ENCODE data around the gene SPATA20.
A peak's percentile ranks its signal among the peaks of the same experiment; 100 is the strongest.

SPATA20 gene

GRCh38 chr17:50527949-50528474 is 19.0 kb upstream of the SPATA20 start:
- Histone ChIP-seq H2BK120ac (ENCODE audit: insufficient read depth, low read length, poor library complexity) (no peak overlapping the region), H2BK5ac (ENCODE audit: low read depth, low read length, poor library complexity) (no peak overlapping the region), H3K4ac (ENCODE audit: low read depth, low read length) (no peak overlapping the region), H3K27me3 (ENCODE audit: insufficient read depth, low read length) (no peaks in the 10 kb centered on the region), H2AK5ac (ENCODE audit: low read length) (no peak overlapping the region), H2AFZ (ENCODE audit: insufficient read depth, low read length, poor library complexity) (no peak overlapping the region), H3K4me1 (ENCODE audit: control insufficient read depth in 1 of 2, insufficient read depth in 2 of 2, low read length in 2 of 2) (peaks cover 22 to 29% of the 10 kb centered on the region in 2 experiments), H3K36me3 (ENCODE audit: control insufficient read depth in 1 of 2, insufficient read depth in 2 of 2, low read length in 2 of 2) (no peaks in the 10 kb centered on the region), H3K18ac (ENCODE audit: low read length) (no peak overlapping the region), H3K23ac (ENCODE audit: low read length) (no peak overlapping the region), H3K9me3 (ENCODE audit: insufficient read depth, low read depth, low read length) (no peaks in the 10 kb centered on the region), H3K27ac (ENCODE audit: low read depth, low read length) (no peak overlapping the region), H3K14ac (ENCODE audit: low read length) (no peak overlapping the region), H3K4me3 (ENCODE audit: low read depth, low read length) (no peak overlapping the region), H4K91ac (ENCODE audit: low read depth, low read length) (no peak overlapping the region), H4K8ac (ENCODE audit: low read depth, low read length) (no peak overlapping the region), H4K12ac (ENCODE audit: low read depth, low read length) (no peak overlapping the region), H3K79me1 (ENCODE audit: low read length) (peaks cover 12% of the 10 kb centered on the region), H3K79me2 (ENCODE audit: control insufficient read depth, insufficient read depth, low read length, poor library complexity) (peaks cover 3% of the 10 kb centered on the region), H3K9ac (ENCODE audit: low read length) (no peak overlapping the region), H2BK12ac (ENCODE audit: low read length) (no peak overlapping the region), H3K4me2 (ENCODE audit: low read length) (no peak overlapping the region)
- no CpG with 5 or more reads among the region's 4 CpGs for WGBS (ENCODE audit: extremely low coverage, insufficient coverage, insufficient read length)
- no peak for DNase-seq

DNA sequence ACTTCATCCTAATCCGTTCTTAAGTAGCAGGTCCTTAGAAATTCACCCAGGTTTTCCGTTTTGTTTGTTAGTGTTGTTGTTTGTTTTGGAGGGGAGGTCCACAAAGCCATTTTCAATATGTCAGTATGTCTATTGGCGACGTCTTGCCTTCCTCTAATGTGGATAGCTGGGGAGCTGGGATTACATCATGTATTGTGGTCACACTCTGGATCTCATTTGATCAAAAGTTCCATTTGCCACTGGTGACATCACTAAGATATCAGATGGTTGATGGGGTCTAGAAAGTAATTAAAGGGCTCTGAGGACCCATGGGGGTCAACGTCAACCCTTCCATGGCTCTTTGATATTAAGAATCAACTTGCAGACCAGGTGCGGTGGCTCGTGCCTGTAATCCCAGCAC is 17.1 kb upstream of the SPATA20 start:
- Histone ChIP-seq H3K36me3 (ENCODE audit: control insufficient read depth in 1 of 2, insufficient read depth in 2 of 2, low read length in 2 of 2) (no peaks in the 10 kb centered on the region), H2BK5ac (ENCODE audit: low read depth, low read length, poor library complexity) (no peak overlapping the region), H3K27ac (ENCODE audit: low read depth, low read length) (no peak overlapping the region), H3K4ac (ENCODE audit: low read depth, low read length) (no peak overlapping the region), H3K4me3 (ENCODE audit: low read depth, low read length) (no peak overlapping the region), H3K9me3 (ENCODE audit: insufficient read depth, low read depth, low read length) (no peaks in the 10 kb centered on the region), H2BK120ac (ENCODE audit: insufficient read depth, low read length, poor library complexity) (no peak overlapping the region), H4K91ac (ENCODE audit: low read depth, low read length) (no peak overlapping the region), H3K79me1 (ENCODE audit: low read length) (peaks cover 21% of the 10 kb centered on the region), H3K4me1 (ENCODE audit: control insufficient read depth in 1 of 2, insufficient read depth in 2 of 2, low read length in 2 of 2) (peaks cover 28 to 34% of the 10 kb centered on the region in 2 experiments), H4K8ac (ENCODE audit: low read depth, low read length) (no peak overlapping the region), H2AK5ac (ENCODE audit: low read length) (no peak overlapping the region), H3K18ac (ENCODE audit: low read length) (no peak overlapping the region), H3K23ac (ENCODE audit: low read length) (no peak overlapping the region), H4K12ac (ENCODE audit: low read depth, low read length) (no peak overlapping the region), H2AFZ (ENCODE audit: insufficient read depth, low read length, poor library complexity) (no peak overlapping the region), H3K79me2 (ENCODE audit: control insufficient read depth, insufficient read depth, low read length, poor library complexity) (peaks cover 5% of the 10 kb centered on the region), H3K27me3 (ENCODE audit: insufficient read depth, low read length) (no peaks in the 10 kb centered on the region), H2BK12ac (ENCODE audit: low read length) (no peak overlapping the region), H3K4me2 (ENCODE audit: low read length) (no peak overlapping the region), H3K9ac (ENCODE audit: low read length) (no peak overlapping the region), H3K14ac (ENCODE audit: low read length) (no peak overlapping the region)
- no CpG with 5 or more reads among the region's 7 CpGs for WGBS (ENCODE audit: extremely low coverage, insufficient coverage, insufficient read length)
- no peak for DNase-seq

DNA sequence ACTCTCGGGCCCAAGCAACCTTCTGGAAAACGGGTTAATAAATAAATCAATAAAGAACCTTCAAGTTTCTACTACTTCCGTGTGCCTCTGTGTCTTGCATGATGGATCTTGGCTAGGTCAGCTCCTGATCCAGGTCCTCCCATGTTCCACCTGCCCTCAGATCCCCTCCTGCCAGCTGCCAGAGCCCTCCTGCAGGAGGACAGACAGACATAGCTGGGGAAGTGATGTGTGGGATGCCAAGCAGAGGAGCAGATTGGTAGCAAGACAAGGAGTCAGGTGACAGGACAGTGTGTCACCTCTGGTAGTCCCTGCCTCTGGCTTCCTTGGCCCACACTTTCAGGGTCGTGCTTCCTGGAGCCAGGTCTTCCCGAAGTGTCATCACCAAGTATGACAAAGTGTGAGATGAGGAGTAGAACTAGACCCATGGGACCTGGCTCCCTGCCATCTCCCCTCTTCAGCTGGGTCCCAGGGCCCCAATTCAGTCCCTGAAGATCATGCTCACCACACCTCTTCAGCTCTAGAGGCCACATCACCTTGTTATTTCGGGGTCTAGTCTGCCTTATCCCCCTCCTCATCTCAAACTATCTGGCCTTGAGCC is 15.4 kb upstream of the SPATA20 start:
- DNase-seq, result no peak
- H3K9ac ChIP-seq (ENCODE audit: low read length), result no peak overlapping the region

GRCh38 chr17:50532452-50533024 is 14.4 kb upstream of the SPATA20 start, which contains the start of gene EPN3:
Gene EPN3 (plus strand): TSS chr17:50532735. CDS start chr17:50536557, 3,822 bp downstream.
- H3K36me3 ChIP-seq (ENCODE audit: control insufficient read depth in 1 of 2, insufficient read depth in 2 of 2, low read length in 2 of 2), result peaks cover 12 to 15% of the 10 kb centered on the region in 2 experiments
- peak within 1 kb of the TSS; percentile 82 for H4K91ac ChIP-seq (ENCODE audit: low read depth, low read length)
- peak within 1 kb of the TSS; percentile 10 for H4K12ac ChIP-seq (ENCODE audit: low read depth, low read length)
- H3K4me1 ChIP-seq (ENCODE audit: control insufficient read depth in 1 of 2, insufficient read depth in 2 of 2, low read length in 2 of 2), result peaks cover 31 to 35% of the 10 kb centered on the region in 2 experiments
- H3K27ac ChIP-seq (ENCODE audit: low read depth, low read length), result peak within 1 kb of the TSS; percentile 50
- no CpG with 5 or more reads among the region's 21 CpGs for WGBS (ENCODE audit: extremely low coverage, insufficient coverage, insufficient read length)
- H2BK12ac ChIP-seq (ENCODE audit: low read length), result peak within 1 kb of the TSS; percentile 63
- peak within 1 kb of the TSS; percentile 67 for H3K9ac ChIP-seq (ENCODE audit: low read length)
- peak within 1 kb of the TSS; percentile 88 for H3K4me2 ChIP-seq (ENCODE audit: low read length)
- peak; percentile 64 to 76 for DNase-seq
- H3K23ac ChIP-seq (ENCODE audit: low read length), result no peak within 1 kb of the TSS
- peak within 1 kb of the TSS; percentile 20 for H3K4ac ChIP-seq (ENCODE audit: low read depth, low read length)
- H2AK5ac ChIP-seq (ENCODE audit: low read length), result peak within 1 kb of the TSS; percentile 17
- no peaks in the 10 kb centered on the region for H3K27me3 ChIP-seq (ENCODE audit: insufficient read depth, low read length)
- peak within 1 kb of the TSS; percentile 54 for H3K14ac ChIP-seq (ENCODE audit: low read length)
- peak within 1 kb of the TSS; percentile 74 for H4K8ac ChIP-seq (ENCODE audit: low read depth, low read length)
- H3K79me1 ChIP-seq (ENCODE audit: low read length), result peaks cover 22% of the 10 kb centered on the region
- peak within 1 kb of the TSS; percentile 72 for H3K4me3 ChIP-seq (ENCODE audit: low read depth, low read length)
- H3K18ac ChIP-seq (ENCODE audit: low read length), result peak within 1 kb of the TSS; percentile 72
- peak within 1 kb of the TSS; percentile 50 for H2AFZ ChIP-seq (ENCODE audit: insufficient read depth, low read length, poor library complexity)
- peak within 1 kb of the TSS; percentile 49 for H2BK120ac ChIP-seq (ENCODE audit: insufficient read depth, low read length, poor library complexity)
- no peaks in the 10 kb centered on the region for H3K9me3 ChIP-seq (ENCODE audit: insufficient read depth, low read depth, low read length)
- H3K79me2 ChIP-seq (ENCODE audit: control insufficient read depth, insufficient read depth, low read length, poor library complexity), result peaks cover 5% of the 10 kb centered on the region
- peak within 1 kb of the TSS; percentile 43 for H2BK5ac ChIP-seq (ENCODE audit: low read depth, low read length, poor library complexity)

More for the DNA sequence above, 15.4 kb upstream of the SPATA20 start:
- Histone ChIP-seq H3K36me3 (ENCODE audit: control insufficient read depth in 1 of 2, insufficient read depth in 2 of 2, low read length in 2 of 2) (peaks cover 4% of the 10 kb centered on the region in 2 experiments), H4K91ac (ENCODE audit: low read depth, low read length) (peak overlapping the region; percentile 78), H3K4me3 (ENCODE audit: low read depth, low read length) (no peak overlapping the region), H3K79me2 (ENCODE audit: control insufficient read depth, insufficient read depth, low read length, poor library complexity) (peaks cover 5% of the 10 kb centered on the region), H3K4me1 (ENCODE audit: control insufficient read depth in 1 of 2, insufficient read depth in 2 of 2, low read length in 2 of 2) (peaks cover 31 to 35% of the 10 kb centered on the region in 2 experiments), H4K8ac (ENCODE audit: low read depth, low read length) (no peak overlapping the region), H2AK5ac (ENCODE audit: low read length) (no peak overlapping the region), H2BK120ac (ENCODE audit: insufficient read depth, low read length, poor library complexity) (peak overlapping the region; percentile 49), H2AFZ (ENCODE audit: insufficient read depth, low read length, poor library complexity) (no peak overlapping the region), H3K18ac (ENCODE audit: low read length) (peak overlapping the region; percentile 15), H2BK12ac (ENCODE audit: low read length) (peak overlapping the region; percentile 63), H3K79me1 (ENCODE audit: low read length) (peaks cover 22% of the 10 kb centered on the region), H3K27me3 (ENCODE audit: insufficient read depth, low read length) (no peaks in the 10 kb centered on the region), H4K12ac (ENCODE audit: low read depth, low read length) (no peak overlapping the region), H3K23ac (ENCODE audit: low read length) (no peak overlapping the region), H3K27ac (ENCODE audit: low read depth, low read length) (no peak overlapping the region), H3K4ac (ENCODE audit: low read depth, low read length) (no peak overlapping the region), H3K4me2 (ENCODE audit: low read length) (no peak overlapping the region), H3K14ac (ENCODE audit: low read length) (no peak overlapping the region), H3K9me3 (ENCODE audit: insufficient read depth, low read depth, low read length) (no peaks in the 10 kb centered on the region), H2BK5ac (ENCODE audit: low read depth, low read length, poor library complexity) (peak overlapping the region; percentile 7)
- no CpG with 5 or more reads among the region's 6 CpGs for WGBS (ENCODE audit: extremely low coverage, insufficient coverage, insufficient read length)

All from trophoblast cell (in vitro differentiated cells and primary cell).